ENCODE measurements around the gene POMC.

DNA sequence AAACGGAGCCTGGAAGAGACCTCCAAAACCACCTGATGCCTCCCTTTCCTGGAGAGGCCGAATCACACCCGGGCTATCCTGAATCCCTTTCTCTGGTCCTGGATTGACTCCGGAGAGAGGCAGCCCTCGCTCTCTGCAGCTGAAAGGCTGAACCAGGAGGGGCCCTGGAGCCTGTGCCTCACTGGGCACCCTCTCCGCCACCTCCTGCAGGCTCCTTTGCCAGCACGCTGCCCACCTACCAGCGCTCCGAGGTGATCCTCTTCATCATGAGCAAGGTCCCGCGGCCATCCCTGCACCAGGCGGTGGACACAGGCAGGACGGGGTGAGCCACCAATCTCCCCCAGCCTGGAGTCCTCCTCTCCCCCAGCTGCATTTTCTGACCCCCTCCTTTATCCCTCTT lies 35.7 kb downstream of the POMC start:
- TF ChIP-seq, protein P1, sequence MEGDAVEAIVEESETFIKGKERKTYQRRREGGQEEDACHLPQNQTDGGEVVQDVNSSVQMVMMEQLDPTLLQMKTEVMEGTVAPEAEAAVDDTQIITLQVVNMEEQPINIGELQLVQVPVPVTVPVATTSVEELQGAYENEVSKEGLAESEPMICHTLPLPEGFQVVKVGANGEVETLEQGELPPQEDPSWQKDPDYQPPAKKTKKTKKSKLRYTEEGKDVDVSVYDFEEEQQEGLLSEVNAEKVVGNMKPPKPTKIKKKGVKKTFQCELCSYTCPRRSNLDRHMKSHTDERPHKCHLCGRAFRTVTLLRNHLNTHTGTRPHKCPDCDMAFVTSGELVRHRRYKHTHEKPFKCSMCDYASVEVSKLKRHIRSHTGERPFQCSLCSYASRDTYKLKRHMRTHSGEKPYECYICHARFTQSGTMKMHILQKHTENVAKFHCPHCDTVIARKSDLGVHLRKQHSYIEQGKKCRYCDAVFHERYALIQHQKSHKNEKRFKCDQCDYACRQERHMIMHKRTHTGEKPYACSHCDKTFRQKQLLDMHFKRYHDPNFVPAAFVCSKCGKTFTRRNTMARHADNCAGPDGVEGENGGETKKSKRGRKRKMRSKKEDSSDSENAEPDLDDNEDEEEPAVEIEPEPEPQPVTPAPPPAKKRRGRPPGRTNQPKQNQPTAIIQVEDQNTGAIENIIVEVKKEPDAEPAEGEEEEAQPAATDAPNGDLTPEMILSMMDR (IDR thresholded peaks at IDR 0.05; ENCODE audit: low read depth, low read length) = no peak
- no peak for TF ChIP-seq POLR2A (IDR thresholded peaks at IDR 0.05; ENCODE audit: extremely low read depth, insufficient read length)
